ENCODE measurements around the gene NAPA.

GRCh38 chr19:47538812-47539211, 23.9 kb upstream of the NAPA start:
- TF ChIP-seq POLR2A (IDR thresholded peaks at IDR 0.05) (no peak), EP300 (IDR thresholded peaks at IDR 0.05) (no peak), CTCF (IDR thresholded peaks at IDR 0.05) (no peak)
